CD4-positive, alpha-beta T cell treated with Interleukin-15 for 4 hours (primary cell): Measurements from ENCODE around the gene PHGDH.
"Not testable (repeated sequence)": the region's sequence is repeated elsewhere in the genome, so short reads cannot be mapped to it uniquely, and the experiment has no call there.

Experiments used
- DNase-seq: peaks from one replicate; pipeline ENCODE4 v3.0.0-alpha.2; 2020; ENCODE audit warnings: low spot score

The PHGDH gene

DNA sequence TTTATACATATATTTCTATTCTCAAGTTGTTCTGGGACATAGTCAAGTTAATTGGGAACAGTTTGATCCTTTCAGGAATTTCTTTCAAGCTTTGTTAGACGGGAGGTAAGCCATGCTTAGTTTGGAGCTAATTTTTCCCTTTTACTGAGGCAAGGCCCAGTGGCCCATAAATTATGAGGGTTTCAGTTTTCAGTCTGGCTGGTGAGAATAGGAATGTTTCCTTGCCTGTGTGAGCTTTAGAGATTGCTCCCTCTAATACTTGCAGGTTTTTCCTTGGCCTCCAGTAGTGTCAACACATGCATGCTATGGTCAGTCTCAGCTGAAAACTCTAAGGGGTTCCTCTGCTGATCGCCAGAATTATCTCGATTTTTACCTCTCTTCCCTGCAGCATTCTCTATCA is 14.1 kb upstream of the PHGDH start:
- no peak for DNase-seq

DNA sequence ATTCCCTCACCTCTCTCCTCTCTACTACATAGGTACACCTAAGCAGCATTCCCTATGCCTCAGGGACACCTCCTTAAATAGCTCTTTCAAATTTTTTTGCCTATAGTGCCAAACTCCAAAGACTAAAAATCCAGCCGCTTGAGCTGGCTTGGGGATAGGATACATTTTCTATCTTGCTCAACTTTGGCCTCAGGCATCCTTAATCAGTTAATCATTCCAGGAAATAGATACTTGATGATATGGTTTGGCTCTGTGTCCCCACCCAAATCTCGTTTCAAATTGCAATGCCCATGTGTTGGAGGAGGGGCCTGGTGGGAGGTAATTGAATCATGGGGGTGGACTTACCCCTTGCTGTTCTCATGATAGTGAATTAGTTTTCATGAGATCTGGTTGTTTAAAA is 11.4 kb upstream of the PHGDH start:
- no peak for DNase-seq

DNA sequence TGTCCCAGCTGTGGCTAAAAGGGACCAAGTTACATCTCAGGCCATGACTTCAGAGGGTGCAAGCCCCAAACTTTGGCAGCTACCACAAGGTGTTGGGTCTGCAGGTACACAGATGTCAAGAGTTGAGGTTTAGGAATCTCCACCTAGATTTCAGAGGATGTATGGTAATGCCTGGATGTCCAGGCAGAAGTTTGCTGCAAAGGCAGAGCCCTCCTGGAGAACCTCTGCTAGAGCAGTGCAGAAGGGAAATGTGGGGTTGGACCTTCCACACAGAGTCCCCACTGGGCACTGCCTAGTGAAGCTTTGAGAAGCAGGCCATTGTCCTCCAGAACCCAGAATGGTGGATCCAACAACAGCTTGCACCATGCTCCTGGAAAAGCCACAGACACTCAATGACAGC is 10.1 kb upstream of the PHGDH start:
- no peak for DNase-seq

DNA sequence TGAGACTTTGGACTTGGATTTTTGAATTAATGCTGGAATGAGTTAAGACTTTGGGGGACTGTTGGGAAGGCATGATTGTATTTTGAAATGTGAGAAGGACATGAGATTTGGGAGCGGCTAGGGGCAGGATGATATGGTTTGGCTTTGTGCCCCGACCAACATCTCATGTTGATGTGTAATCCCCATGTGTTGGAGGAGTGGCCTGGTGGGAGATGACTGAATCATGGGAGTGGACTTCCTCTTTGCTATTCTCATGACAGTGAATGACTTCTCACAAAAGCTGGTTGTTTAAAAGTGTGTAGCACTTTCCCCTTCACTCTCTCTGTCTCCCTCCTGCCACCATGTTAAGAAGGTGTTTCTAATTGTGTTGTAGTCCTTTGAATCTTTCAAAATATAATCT is 9.3 kb upstream of the PHGDH start:
- no peak for DNase-seq

DNA sequence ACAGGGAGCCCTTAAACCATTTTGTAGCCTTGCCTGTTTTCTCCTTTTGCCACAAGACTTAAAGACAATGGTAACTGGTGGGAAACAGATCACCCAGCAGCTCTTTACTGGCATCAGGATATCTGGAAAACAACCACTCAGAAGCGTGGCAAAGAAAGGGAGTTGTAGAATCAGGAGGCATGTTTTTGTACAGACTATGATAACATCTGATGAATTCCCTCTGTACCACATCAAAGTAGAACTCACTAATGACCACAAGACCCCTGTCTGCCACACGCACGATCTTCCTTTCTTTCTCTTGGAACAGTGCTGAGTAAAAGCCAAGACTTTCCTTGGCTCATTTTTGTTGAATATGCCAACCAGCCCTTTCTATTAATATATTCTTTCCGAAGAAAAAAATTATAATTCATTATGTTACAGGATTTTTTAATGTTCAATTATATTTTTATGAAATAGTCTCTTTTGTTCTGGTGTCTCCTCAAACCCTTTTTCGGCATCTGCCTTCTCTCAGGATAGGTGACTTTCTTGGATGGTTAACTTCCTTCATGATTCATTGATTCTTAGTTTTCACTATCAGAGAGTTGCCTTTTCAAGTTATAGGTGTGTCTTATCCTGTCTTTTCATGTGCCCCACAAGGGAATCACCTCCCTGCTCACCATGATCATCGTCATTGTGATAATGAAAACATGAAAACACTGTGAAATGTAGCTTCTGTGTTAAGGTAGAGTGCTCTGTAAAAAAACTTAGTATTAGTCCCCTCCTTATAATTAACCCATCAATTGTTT is 7.9 kb upstream of the PHGDH start:
- no peak for DNase-seq

DNA sequence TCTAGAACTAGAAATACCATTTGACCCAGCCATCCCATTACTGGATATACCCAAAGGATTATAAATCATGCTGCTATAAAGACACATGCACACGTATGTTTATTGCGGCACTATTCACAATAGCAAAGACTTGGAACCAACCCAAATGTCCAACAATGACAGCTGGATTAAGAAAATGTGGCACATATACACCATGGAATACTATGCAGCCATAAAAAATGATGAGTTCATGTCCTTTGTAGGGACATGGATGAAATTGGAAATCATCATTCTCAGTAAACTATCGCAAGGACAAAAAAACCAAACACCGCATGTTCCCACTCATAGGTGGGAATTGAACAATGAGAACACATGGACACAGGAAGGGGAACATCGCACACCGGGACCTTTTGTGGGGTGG is 5.1 kb upstream of the PHGDH start:
- not testable (repeated sequence) for DNase-seq

DNA sequence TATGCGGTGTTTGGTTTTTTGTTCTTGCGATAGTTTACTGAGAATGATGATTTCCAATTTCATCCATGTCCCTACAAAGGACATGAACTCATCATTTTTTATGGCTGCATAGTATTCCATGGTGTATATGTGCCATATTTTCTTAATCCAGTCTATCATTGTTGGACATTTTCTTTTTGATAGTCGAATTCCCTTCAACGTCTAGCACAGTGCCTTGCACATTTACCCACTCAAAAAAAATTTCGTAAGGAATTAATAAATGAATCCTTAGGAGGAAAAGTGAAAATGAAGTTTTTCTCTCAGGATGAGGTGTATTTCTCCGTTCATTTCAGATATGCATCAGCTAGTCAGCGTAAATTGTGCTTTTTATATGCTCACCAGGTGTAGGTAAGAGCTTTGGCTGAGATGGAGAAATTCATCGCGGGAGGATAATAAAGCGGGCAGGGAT is 354 bp upstream of the PHGDH start:
- not testable (repeated sequence) for DNase-seq

DNA sequence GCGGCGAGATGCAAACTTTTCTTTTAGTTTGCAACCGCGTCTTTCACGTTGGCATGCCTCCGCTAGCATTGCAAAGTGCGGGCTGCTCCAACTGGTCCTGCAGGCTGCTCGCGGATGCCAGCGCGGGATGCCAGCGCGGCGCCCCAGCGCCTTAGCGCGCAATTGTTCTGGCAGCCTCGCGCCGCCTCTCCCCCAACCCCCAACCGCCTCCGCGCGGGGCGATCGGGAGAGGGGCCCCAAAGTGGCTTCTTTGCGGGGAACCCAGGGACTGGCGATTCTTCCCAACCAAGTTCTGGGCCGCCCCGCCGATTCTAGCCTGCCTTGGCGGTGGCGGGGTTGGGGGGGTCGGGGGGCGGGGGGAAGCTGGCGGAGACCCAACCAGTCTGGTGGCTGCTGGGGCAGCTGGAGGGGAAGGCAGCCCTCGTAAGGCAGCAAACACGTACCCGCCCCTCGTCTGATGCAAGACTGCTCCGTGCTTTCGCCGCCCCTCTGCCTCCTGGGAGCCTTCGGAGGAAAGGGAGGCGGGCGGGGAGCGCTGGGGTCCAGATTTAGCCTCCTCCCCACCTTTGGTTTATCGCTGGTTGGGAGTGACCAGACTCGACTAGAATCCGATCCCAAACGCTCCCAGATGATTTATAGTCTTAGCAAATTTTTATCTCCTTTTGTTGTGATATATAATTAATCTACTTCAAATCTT is 756 bp downstream of the PHGDH start:
- DNase-seq: no peak

DNA sequence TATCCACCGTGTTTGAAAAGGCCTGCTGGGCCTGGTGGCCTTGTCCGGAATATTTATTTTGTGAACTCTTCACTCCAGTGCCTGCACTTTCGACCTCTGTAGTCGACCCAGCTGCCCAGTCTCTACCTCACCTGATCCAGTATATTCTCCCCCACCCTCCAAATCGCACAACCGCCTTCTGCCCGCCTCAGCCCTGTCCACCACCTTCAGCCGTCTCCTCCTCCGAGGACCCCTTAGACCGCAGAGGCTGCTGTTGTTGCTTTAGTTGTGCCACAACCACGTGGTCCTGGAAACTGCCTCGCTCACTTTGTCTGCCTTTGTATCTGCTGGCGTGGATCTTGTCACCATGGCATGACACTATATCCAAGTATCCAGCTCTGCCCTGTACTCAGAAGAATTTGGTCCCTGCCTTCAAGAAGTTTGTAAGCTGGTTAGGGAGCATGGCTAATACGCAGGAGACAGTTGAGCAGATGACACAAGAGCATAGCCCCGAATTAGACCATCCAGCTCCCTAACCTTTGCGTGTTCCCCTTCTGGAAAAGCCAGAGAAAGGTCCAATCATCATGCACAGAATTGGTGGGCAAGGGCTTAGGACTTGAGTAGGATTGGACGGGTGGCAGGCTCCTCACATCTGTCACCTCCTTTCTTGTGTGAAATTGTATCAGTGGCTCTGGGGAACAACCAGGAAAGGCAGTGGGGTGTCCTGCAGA is 1.5 kb downstream of the PHGDH start:
- DNase-seq: no peak

DNA sequence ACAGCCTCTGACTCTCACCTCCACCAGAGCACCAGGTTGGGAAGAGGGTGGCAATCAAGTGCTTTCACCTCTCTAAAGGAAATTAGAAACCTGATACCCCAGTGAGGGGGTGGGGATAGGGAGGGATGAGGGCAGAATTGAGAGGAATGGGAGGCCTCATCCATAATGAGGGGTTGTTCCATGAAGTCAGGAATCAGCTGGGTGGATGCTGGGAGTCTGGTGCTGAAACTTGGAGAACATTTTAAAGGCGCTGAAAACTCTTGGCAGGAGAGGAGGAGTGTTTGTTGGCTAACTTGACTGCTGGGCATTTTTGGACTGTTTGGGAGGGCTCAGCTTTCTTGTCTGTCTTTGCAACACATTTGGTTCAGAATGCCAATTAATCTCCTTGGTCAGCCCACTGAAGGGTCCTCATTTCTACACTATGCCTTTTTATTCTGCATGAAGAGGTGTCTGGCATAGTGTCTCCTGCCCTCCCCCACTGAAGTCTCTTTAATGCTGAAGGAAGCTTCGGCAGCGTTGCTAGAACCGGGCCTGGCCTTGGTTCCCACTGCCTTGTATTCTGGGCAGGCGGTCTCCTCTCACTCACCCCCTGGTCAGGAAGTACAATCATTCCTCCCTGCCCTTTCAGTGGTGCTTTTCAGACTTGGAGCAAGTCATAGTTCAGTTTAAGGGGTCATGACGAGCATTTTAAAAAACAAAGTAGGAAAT is 2.2 kb downstream of the PHGDH start:
- DNase-seq: no peak

DNA sequence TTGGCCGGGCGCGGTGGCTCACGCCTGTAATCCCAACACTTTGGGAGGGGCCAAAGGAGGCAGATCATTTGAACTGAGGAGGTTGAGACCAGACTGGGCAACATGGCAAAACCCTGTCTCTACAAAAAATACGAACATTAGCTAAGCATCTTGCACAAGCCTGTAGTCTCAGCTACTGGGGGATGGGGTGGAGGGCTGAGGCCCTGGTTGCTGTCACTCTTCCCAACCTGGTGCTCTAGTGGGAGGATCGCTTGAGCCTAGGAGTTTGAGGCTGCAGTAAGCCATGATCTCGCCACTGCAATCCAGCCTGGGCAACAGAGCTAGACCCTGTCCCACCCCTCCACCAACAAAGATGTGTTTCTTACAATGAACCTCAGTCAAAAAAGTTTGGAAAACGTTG is 2.8 kb downstream of the PHGDH start:
- DNase-seq: no peak

DNA sequence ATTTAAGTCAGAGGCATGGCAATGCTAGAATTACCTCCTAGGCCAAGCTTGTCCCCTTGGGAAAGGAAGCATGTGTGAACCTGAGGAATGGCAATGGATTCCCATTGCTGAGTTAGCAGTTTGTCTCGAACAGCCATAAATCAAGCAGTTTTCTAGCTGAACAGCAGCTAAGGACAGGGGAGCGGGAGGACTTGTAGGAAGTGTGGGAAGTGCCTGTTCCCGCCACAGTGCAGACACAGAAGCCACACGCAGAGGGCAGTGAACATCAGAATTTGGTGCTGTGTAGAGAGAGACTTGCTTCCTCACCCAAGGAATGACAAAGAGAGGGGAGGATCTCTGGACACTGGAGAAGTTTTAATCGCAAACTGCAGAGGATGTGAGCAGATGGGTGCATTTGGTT is 3.8 kb downstream of the PHGDH start:
- DNase-seq: no peak

DNA sequence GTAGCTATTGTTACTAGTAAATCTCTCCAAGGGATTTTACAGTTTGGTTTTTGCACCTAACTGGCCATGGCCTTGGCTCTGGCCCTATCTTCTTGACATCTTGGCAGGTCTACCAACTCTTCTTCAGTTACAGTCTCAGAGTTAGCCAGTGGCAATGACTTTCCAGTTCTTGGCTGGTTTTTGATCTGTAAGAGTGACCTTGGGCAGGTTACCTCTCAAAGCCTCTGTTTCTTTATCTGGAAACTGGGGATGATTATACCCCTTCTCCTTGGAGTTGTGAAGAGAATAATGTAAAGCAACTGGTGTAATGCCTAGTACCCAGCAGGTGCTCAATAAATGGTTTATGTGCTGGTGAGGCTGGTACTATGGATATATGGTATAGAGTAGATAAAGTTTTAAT is 6.7 kb downstream of the PHGDH start:
- DNase-seq: no peak

DNA sequence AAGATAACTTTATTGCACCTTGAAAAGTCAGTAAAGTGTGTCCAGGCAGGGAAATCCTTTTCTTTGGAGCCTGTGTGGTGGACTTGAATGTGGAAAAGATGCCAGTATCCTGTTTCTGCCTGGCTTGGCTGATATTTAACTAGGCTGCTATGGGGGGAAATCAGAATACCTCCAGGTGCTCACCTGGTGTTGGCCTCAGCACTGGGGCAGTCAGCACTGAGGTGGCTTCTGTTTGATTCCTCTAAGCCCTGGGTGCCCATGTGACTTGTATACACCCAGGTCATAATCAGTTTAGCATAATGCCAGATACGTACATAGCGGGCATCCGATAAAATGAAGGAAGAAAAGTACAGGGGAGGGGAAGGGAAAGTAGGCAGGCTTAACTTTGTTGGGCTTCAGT is 7.2 kb downstream of the PHGDH start:
- DNase-seq: no peak

DNA sequence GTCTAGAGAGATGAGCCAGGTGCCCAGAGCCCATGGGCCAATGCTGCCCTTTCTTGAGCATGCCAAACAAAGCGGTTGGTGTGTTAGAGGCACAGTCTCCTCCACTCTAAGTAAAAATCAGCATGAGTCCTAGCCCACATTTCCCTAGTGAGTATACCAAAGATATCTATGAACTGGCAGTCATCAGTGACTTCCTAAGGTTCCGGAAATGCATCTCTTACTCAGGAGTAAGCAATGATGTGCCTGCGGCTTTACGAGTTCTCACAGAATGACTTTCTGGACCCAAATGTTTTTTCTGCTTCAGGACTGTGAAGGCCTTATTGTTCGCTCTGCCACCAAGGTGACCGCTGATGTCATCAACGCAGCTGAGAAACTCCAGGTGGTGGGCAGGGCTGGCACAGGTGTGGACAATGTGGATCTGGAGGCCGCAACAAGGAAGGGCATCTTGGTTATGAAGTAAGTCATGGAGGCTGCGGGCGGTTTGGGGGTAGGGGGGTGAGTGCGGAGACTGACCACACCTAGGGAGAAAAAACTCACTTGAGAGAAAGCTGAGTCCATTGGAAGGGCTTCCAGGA is 9.2 kb downstream of the PHGDH start:
- no peak for DNase-seq

DNA sequence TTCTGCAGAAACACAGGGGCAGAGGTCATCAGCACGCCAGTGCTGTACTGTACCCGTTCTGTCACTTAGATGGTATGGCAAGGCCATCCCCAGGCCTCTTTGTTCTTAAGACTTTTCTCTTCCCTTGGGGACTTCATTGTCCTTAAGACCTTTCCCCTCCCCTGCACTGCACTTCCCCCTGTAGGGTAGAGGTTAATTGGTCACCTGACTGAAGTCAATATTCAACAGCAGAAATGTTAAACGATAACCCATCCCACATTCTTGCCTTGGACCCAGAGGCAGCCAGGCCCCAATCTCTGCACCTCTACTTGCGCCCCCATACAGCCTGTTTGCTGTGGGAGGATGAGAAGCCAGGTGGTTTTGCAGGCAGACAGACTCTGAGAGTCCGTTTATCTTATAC is 10.2 kb downstream of the PHGDH start:
- DNase-seq: no peak

DNA sequence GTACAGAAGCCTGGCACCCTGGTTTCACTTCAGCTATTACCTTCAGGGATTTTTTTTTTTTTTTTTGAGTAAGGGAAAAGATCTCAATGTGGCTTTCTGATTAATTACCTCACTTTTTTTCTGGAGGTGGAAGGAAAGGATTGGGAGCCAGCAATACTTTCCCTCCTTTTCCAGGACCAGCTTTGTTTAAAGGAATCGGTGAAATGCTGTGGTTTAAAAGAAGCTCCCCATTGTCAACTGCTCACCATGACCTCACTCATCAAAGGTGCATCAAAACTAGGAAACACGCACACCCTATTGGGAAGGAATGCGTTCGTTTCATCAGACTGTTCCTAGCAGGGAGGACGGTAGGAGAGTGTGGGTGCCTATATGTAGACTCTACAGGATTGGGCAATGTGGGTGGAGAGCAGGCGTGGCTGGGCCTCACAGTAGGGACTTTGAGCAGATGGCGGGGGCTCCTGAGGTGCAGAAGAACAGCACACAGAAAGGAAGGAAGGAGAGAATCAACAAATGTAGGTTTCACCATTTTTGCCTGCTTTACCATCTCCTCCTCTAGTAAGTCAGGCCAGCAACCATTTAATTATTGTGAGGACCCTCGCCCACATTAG is 13.0 kb downstream of the PHGDH start:
- no peak for DNase-seq

DNA sequence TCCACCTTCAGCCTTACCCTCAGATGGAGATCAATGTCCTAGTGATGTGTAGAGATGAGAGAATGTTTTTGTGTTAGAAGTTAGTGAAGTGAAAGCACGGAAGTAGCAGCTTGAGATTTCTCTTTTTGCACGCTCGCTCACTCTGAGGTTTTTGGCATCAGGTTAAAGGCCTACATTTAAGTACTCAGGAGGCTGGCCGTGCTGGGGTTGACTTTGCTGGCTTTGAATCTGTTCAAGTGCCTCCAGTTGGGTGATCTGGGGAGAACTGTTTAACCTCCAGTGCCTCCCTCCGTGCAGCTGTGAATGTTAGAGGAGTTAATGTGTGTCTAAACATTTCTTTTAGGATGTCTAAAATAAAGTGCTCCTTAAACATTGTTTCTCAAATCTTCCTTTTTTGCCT is 13.9 kb downstream of the PHGDH start:
- no peak for DNase-seq

DNA sequence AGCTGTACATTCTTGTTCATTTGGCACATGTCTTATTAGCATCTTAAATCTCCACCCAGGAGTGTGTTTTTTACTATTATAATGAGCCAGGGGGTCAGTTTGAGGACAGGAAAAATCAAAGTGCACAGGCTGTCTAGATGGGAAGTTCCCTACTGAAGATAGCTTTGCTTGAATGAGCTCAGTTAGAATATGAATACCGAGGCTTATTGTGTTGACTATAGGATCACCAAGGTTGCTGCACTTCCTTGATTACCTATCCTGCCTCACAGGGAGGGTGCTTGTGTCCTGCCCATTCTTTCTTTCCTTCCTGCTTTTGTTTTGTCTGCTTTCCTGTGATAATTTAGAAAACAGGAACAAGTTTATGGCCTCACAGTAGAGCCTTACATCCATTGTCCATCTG is 16.3 kb downstream of the PHGDH start:
- no peak for DNase-seq

DNA sequence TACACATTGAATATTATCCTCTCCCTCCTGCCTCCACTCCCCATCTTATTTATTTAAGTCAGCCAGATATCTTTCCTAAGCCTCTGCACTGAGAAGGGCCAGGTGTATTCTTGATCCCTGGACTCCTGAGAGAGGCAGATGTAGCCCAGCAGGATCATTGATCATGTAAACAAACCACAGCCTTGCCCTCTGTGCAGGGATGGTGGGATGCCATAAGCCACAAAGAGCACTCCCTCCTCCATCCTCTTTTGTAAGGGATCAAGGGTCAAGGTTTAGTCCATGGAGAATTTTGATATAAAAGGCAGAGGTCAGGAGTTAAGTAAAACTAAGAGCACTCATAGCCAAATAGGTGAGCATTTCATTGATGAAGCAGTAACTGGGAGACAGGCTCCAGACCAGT is 17.3 kb downstream of the PHGDH start:
- DNase-seq: no peak

DNA sequence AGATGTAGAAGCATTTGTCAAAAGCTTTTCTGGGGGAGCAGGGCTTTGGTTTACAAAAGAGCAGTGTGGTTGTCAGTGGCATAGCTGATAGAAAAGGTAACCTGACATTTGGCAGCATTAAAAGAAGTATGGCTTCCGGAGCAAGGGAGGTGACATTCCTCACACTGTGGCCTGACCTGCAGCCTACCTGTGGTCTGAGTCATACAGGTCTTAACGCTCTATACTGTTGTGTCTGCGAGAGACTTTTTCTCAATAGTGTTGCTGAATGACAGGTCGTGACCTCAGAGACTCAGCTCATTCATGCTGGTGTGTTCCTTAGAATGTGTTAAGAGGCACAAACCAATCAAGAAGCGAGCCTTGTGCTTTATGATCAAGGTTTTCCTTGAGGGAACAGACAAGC is 19.3 kb downstream of the PHGDH start:
- DNase-seq: no peak
